ENCODE results near the gene TMA16.

DNA sequence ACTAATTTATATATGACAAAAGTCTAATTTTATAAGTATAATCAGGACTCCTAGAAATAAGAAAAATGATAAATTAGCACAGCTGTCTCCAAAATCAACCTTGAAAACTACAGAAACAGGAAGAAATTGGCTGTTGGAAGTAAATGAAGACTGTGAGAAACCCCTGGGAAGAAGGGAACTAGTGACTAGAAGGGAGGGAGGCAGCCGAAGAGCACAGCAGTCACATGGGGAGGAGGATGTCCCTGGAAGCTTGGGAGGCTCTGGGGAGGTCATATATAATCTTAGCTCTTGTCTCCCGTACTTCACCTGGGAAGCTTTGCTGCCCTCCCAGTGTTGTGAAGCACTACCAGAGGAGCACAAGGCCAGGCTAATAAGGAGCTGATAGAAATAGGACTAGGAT, 8.9 kb upstream of the TMA16 start:
- no peak for TF ChIP-seq POLR2AphosphoS5 (IDR thresholded peaks at IDR 0.05; ENCODE audit: low read depth, low read length)
- TF ChIP-seq, protein P1, sequence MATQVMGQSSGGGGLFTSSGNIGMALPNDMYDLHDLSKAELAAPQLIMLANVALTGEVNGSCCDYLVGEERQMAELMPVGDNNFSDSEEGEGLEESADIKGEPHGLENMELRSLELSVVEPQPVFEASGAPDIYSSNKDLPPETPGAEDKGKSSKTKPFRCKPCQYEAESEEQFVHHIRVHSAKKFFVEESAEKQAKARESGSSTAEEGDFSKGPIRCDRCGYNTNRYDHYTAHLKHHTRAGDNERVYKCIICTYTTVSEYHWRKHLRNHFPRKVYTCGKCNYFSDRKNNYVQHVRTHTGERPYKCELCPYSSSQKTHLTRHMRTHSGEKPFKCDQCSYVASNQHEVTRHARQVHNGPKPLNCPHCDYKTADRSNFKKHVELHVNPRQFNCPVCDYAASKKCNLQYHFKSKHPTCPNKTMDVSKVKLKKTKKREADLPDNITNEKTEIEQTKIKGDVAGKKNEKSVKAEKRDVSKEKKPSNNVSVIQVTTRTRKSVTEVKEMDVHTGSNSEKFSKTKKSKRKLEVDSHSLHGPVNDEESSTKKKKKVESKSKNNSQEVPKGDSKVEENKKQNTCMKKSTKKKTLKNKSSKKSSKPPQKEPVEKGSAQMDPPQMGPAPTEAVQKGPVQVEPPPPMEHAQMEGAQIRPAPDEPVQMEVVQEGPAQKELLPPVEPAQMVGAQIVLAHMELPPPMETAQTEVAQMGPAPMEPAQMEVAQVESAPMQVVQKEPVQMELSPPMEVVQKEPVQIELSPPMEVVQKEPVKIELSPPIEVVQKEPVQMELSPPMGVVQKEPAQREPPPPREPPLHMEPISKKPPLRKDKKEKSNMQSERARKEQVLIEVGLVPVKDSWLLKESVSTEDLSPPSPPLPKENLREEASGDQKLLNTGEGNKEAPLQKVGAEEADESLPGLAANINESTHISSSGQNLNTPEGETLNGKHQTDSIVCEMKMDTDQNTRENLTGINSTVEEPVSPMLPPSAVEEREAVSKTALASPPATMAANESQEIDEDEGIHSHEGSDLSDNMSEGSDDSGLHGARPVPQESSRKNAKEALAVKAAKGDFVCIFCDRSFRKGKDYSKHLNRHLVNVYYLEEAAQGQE (IDR thresholded peaks at IDR 0.05; ENCODE audit: insufficient read depth in 1 of 2, low read depth in 2 of 2, low read length in 2 of 2) = no peak
- no peak for TF ChIP-seq SIN3A (IDR thresholded peaks at IDR 0.05; ENCODE audit: borderline replicate concordance, insufficient read depth, low read length)
- TF ChIP-seq FOXP2 (optimal IDR thresholded peaks at IDR 0.05; ENCODE audit: borderline replicate concordance, extremely low read depth, extremely low read length, insufficient read depth) = no peak
- no peak for TF ChIP-seq TAF1 (IDR thresholded peaks at IDR 0.05; ENCODE audit: borderline replicate concordance, insufficient read depth, low read length)
